Measurements from ENCODE around the gene KLF16.

KLF16 gene

DNA sequence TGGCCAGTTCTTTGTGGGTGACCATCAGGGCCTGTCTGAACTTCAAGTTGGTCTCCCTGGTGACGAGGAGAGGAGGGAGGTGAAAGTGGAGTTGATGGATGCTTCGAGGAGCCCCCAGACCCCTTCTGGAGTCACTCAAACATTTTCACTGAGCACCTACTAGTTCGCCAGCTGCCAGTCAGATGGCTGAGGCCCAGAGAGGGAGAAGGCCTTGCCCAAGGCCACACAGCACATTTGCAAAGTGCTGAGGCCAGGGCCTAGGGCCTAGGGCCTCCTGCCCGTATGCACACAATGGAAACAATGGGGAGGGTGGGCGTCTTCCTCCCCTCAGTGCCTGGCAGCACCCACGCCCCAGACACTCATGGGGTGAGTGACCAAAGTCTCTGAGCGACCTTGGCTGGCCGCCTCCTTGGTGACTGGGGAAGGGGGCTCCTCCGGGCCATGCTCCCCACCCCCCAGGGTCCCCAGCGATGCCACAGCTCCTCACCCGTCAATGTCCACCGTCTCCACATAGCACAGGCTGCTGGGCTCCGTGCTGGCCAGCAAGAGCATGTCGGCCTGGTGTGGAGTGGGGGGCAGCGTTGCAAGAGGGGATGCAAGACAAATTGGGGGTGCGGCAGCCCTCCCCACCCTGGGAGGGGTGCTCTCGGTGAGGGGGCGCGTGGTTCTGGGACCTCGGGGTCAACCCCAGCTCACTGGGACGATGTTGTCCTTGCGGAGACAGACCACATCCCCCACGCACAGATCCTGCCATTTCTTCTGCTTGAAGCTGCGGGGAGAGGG is 57.8 kb downstream of the KLF16 start:
- no peak for DNase-seq

DNA sequence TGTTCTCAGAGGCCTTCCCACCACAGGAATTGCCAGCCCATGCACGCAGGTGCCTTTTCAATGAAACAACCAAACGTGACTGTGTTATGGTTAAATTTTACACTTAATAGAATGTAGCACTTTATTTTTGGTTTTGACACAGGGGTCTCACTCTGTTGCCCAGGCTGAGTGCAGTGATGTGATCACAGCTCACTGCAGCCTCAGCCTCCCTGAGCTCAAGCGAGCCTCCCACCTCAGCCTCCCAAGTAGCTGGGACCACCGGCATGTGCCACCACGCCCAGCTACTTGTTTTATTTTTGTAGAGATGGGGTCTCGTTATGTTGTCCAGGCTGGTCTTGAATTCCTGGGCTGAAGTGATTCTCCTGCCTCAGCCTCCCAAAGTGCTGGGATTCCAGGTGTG is 58.5 kb downstream of the KLF16 start:
- DNase-seq, result no peak
